Parathyroid adenoma (tissue), 2 donors: ENCODE data around the gene PNMA6E.
A peak's percentile ranks its signal among the peaks of the same experiment; 100 is the strongest.

Experiments used
- H2AFZ ChIP-seq: fragments of 300-600 bp; sonication (generic); one replicate; pipeline ENCODE4 v1.7.0; 2017; ENCODE audit warnings: antibody characterized with exemption, mild to moderate bottlenecking
- H3K27ac ChIP-seq: fragments of 300-600 bp; sonication (generic); one replicate; pipeline ENCODE4 v1.7.0; 2017
- H3K27me3 ChIP-seq: fragments of 300-600 bp; sonication (generic); one replicate; pipeline ENCODE4 v1.7.0; 2017; ENCODE audit warnings: low read length; ENCODE audit not compliant: control insufficient read depth, insufficient read depth
- H3K36me3 ChIP-seq: fragments of 300-600 bp; sonication (generic); one replicate; pipeline ENCODE4 v1.7.0; 2017; ENCODE audit warnings: low read length; ENCODE audit not compliant: control insufficient read depth, insufficient read depth
- H3K4me1 ChIP-seq: fragments of 300-600 bp; sonication (generic); one replicate; pipeline ENCODE4 v1.7.0; 2017; ENCODE audit warnings: control low read depth
- H3K4me2 ChIP-seq: fragments of 300-600 bp; sonication (generic); one replicate; pipeline ENCODE4 v1.7.0; 2017; ENCODE audit warnings: low read length
- H3K4me3 ChIP-seq: fragments of 300-600 bp; sonication (generic); one replicate; pipeline ENCODE4 v1.7.0; 2017; ENCODE audit warnings: low read depth, low read length
- H3K79me2 ChIP-seq: fragments of 300-600 bp; sonication (generic); one replicate; pipeline ENCODE4 v1.7.0; 2017; ENCODE audit warnings: control low read depth
- H3K9ac ChIP-seq: fragments of 300-600 bp; sonication (generic); one replicate; pipeline ENCODE4 v1.7.0; 2017; ENCODE audit warnings: mild to moderate bottlenecking
- H3K9me3 ChIP-seq: fragments of 300-600 bp; sonication (generic); one replicate; pipeline ENCODE4 v1.7.0; 2017; ENCODE audit warnings: low read length; ENCODE audit not compliant: control insufficient read depth
- TF ChIP-seq, protein P1 (sequence below): fragments of 300-600 bp; sonication (generic); IDR thresholded peaks from one replicate; pipeline ENCODE4 v1.7.0; 2017; ENCODE audit warnings: antibody characterized with exemption, mild to moderate bottlenecking
- donor health status: primary hyperparathyroidism.

PNMA6E gene

DNA sequence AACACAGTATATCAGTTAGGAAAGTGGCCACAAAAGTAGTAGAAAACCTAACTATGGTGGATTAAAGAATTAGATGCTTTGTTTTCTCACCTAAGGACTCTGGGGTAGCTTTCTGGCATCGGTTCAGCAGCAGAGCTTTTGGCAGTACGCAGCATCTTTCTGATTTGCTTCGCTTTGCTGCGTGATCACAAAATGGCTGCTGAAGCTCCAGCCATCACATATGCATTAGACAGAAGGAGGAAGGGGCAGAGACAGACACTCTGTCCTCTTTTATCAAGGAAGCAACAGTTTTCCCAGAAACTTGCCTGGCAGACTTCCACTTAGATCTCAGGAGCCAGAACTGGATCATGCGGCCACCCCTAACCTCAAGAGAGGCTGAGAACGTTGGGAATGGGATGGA lies 29.6 kb upstream of the PNMA6E start:
- Histone ChIP-seq H3K27me3 (no peaks in the 10 kb centered on the region), H3K9ac (no peak overlapping the region), H3K4me3 (no peak overlapping the region), H2AFZ (no peak overlapping the region), H3K79me2 (no peaks in the 10 kb centered on the region), H3K9me3 (no peaks in the 10 kb centered on the region), H3K4me2 (no peak overlapping the region), H3K27ac (no peak overlapping the region), H3K36me3 (no peaks in the 10 kb centered on the region), H3K4me1 (no peaks in the 10 kb centered on the region)
- TF ChIP-seq, protein P1, sequence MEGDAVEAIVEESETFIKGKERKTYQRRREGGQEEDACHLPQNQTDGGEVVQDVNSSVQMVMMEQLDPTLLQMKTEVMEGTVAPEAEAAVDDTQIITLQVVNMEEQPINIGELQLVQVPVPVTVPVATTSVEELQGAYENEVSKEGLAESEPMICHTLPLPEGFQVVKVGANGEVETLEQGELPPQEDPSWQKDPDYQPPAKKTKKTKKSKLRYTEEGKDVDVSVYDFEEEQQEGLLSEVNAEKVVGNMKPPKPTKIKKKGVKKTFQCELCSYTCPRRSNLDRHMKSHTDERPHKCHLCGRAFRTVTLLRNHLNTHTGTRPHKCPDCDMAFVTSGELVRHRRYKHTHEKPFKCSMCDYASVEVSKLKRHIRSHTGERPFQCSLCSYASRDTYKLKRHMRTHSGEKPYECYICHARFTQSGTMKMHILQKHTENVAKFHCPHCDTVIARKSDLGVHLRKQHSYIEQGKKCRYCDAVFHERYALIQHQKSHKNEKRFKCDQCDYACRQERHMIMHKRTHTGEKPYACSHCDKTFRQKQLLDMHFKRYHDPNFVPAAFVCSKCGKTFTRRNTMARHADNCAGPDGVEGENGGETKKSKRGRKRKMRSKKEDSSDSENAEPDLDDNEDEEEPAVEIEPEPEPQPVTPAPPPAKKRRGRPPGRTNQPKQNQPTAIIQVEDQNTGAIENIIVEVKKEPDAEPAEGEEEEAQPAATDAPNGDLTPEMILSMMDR = no peak

DNA sequence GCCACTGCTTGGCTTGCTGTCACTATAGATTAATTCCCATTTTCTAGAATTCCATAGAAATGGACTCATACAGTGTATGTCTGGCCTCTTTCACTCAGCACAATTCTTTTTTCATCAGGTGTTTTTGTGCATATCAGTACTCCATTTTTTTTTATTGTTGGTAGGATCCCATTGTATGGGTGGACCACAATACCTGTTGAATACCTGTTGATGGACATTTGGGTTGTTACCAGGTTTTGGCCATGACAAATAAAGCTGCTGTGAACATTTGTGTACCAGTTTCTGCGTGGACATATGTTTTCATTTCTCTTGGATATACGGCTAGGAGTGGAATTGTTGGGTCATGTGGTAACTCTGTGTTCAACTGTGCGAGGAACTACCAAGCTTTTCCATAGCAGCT lies 25.1 kb upstream of the PNMA6E start:
- H3K9me3 ChIP-seq = no peaks in the 10 kb centered on the region
- no peaks in the 10 kb centered on the region for H3K27me3 ChIP-seq
- no peak overlapping the region for H3K4me2 ChIP-seq
- no peak overlapping the region for H3K4me3 ChIP-seq
- H3K9ac ChIP-seq = no peak overlapping the region
- H3K4me1 ChIP-seq = peaks cover 4% of the 10 kb centered on the region
- H2AFZ ChIP-seq = no peak overlapping the region
- H3K79me2 ChIP-seq = no peaks in the 10 kb centered on the region
- TF ChIP-seq, protein P1 = no peak
- no peak overlapping the region for H3K27ac ChIP-seq
- H3K36me3 ChIP-seq = no peaks in the 10 kb centered on the region

DNA sequence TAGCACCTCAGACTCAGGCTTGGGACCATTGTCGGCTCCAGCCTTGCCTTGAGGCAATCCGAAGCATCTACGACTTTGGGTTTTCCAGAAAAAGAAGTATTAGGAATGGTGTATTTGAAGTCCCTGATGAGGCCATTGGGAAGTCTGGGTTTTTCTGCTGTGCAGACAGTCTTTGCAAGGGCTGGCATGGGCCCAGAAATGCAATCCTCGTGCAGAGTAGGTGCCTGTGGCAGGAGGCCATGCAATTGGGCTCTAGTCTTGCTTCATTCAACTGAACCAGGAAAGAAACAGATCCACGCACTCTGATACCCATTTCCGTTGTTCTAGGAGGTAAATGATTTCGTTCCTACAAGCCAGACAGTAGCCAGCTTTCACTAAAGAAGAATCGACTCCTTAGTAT lies 22.5 kb upstream of the PNMA6E start:
- no peaks in the 10 kb centered on the region for H3K36me3 ChIP-seq
- no peaks in the 10 kb centered on the region for H3K9me3 ChIP-seq
- no peak overlapping the region for H3K27ac ChIP-seq
- H3K4me1 ChIP-seq = peaks cover 4% of the 10 kb centered on the region
- no peaks in the 10 kb centered on the region for H3K79me2 ChIP-seq
- no peaks in the 10 kb centered on the region for H3K27me3 ChIP-seq
- H3K4me2 ChIP-seq = peak overlapping the region; percentile 12
- H3K9ac ChIP-seq = no peak overlapping the region
- TF ChIP-seq, protein P1 = no peak
- no peak overlapping the region for H2AFZ ChIP-seq
- no peak overlapping the region for H3K4me3 ChIP-seq

DNA sequence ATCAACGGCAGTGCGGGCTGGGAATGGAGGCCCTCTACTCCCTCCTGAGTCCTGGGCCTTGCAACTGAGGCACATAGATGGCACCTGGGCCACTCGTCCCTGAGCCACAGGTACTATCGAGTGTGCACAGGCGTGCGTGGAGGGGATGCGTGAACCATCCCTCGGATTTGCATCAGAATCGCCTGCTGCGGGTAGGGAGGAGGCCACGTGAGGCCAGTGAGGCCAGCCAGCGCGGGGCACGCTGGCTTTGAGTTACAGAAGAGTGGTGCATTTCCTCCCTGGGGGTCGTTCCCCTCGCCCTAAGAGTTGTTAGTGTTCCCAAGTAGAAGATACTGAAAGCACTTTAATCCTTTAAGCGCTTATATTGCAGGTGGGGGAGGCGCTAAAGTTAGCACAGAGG lies 20.7 kb upstream of the PNMA6E start:
- TF ChIP-seq, protein P1 = no peak
- H3K79me2 ChIP-seq = no peaks in the 10 kb centered on the region
- no peak overlapping the region for H2AFZ ChIP-seq
- no peak overlapping the region for H3K4me3 ChIP-seq
- no peak overlapping the region for H3K9ac ChIP-seq
- no peaks in the 10 kb centered on the region for H3K9me3 ChIP-seq
- H3K36me3 ChIP-seq = no peaks in the 10 kb centered on the region
- H3K4me1 ChIP-seq = peaks cover 9% of the 10 kb centered on the region
- no peak overlapping the region for H3K27ac ChIP-seq
- H3K27me3 ChIP-seq = no peaks in the 10 kb centered on the region
- no peak overlapping the region for H3K4me2 ChIP-seq

DNA sequence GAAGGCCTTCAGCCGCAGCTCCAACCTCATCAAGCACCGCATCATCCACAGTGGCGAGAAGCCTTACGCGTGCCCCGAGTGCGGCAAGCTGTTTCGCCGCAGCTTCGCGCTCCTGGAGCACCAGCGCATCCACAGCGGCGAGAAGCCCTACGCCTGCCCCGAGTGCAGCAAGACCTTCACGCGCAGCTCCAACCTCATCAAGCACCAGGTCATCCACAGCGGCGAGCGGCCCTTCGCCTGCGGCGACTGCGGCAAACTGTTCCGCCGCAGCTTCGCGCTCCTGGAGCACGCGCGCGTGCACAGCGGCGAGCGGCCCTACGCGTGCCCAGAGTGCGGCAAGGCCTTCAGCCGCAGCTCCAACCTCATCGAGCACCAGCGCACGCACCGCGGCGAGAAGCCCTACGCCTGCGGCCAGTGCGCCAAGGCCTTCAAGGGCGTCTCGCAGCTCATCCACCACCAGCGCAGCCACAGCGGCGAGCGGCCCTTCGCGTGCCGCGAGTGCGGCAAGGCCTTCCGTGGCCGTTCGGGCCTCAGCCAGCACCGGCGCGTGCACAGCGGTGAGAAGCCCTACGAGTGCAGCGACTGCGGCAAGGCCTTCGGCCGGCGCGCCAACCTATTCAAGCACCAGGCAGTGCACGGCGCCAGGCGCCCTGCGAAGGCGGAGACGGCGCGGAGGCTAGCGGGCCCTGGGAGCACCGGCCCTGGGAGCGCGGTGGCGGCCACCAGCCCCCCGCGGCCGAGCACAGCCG lies 19.9 kb upstream of the PNMA6E start:
- Histone ChIP-seq H3K9ac (no peak overlapping the region), H3K27me3 (no peaks in the 10 kb centered on the region), H2AFZ (no peak overlapping the region), H3K4me3 (no peak overlapping the region), H3K9me3 (no peaks in the 10 kb centered on the region), H3K27ac (no peak overlapping the region), H3K4me2 (no peak overlapping the region), H3K36me3 (no peaks in the 10 kb centered on the region), H3K79me2 (no peaks in the 10 kb centered on the region), H3K4me1 (peaks cover 9% of the 10 kb centered on the region)
- TF ChIP-seq, protein P1 = no peak
